Heart left ventricle (tissue), 13 donors: ENCODE data around the gene PDCD11.

Source experiments
- CTCF ChIP-seq, 12 donors: fragments of 200-600 bp; sonication (generic) in 4 of 12; IDR thresholded peaks; one replicate each; pipeline versions ENCODE4 v1.5.0 to v1.8.0; 2018 to 2022; ENCODE audit warnings: antibody characterized with exemption in 12 of 12, mild to moderate bottlenecking in 5 of 12
- POLR2A ChIP-seq, 2 donors: fragments of 450-650 bp; IDR thresholded peaks; one replicate each; pipeline ENCODE4 v1.6.1; 2017; ENCODE audit warnings: antibody characterized with exemption in 2 of 2, mild to moderate bottlenecking in 2 of 2, moderate library complexity in 2 of 2
- donor health status: ischemic (EF 13 %, LVEDD 7.1; RV severe dilation, severe dysfunction).
- donor health status: DM: no; HTN: yes; CAD: no.
- donor health status: DM: no; HTN: no; CAD: no.
- donor health status: ischemic (EF 25% LVEDD 6.9; RV normal size, moderate dysfunction).
- donor health status: ischemic (EF 25% LVEDD 5.7; RV mildly dilated, moderate dysfunction).
- donor health status: ischemic (EF 35%, LVEDD 5.7; RV mildly dilated, moderate dysfunction).
- donor health status: nonischemic (EF 11% LVEDD 7.7; RV severe dilation, severe dysfunction).
- donor health status: DM: yes; HTN: yes; CAD: no.
- donor health status: PGD.
- donor health status: ischemic (EF 29% LVEDD 5.4; RV normal size, mild dysfunction).
- donor health status: nonischemic (EF 23%, LVEDD 6.1; RV moderate dilation, normal function).

DNA sequence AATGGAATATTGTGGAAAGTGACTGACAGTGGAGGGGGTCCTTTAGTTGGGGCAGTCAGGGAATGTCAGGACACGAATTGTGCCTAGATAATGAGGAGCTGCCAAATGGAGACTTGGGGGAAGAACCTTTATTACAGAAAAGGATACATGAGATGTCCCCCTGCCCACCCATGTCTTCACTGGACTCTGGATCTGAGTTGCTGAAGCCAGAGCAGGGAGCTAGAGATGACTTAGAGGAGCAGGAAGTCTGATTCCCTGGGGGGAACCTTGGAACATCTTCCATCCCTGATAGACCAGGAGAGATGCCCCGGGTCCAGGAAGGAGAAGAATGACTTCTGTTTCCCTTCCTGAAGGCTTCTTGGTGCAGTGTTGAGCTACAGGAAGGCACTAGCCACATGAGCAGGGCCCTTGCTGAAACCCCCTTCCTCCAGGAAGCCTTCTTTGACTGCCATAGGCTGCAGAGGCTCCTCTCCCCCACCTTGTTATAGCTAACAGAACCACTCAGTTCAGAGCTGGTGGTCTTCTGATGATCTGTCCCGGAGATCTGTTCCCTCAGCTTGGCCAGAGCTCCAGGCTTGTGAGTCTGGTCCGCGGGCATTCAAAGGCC, 96.3 kb downstream of the PDCD11 start:
- TF ChIP-seq CTCF (IDR thresholded peaks at IDR 0.05), result no peak
- TF ChIP-seq POLR2A (IDR thresholded peaks at IDR 0.05), result no peak
